PC-9 (cell line): Measurements from ENCODE around the gene OR7D2. TPM values are rescaled to one million over a fixed set of nuclear protein-coding genes. Genes with fewer than 3 reads are reported as not detected.

Experiments used
- BruUV-seq: library from RNA; stranded (reverse); fragments of 400-500 nt; replicated peaks from 2 replicates; lab custom pipeline; 2021; lab: Mats Ljungman, UMichigan
- CTCF ChIA-PET: fragments of 300-600 bp; sonication (Branson Sonifier 250); formaldehyde crosslinking; loops from one replicate; lab custom pipeline; 2022; ENCODE audit warnings: antibody characterized with exemption; lab: Charles Lee
- POLR2A ChIA-PET: fragments of 300-600 bp; sonication (Branson Sonifier 250); formaldehyde crosslinking; loops from one replicate; lab custom pipeline; 2022; ENCODE audit warnings: antibody characterized with exemption; ENCODE audit not compliant: unreplicated experiment; lab: Charles Lee
- DNase-seq, 2 experiments: peaks; one replicate each; pipeline versions ENCODE4 v3.0.0 to v3.0.0-alpha.2; 2015 to 2022; ENCODE audit warnings: mixed read lengths in 1 of 2
- H2AFZ ChIP-seq: fragments of 200-600 bp; sonication (generic); 2 replicates; pipeline ENCODE4 v1.8.1; 2017; ENCODE audit warnings: antibody characterized with exemption
- H3F3A ChIP-seq: fragments of 200-600 bp; sonication (generic); 2 replicates; pipeline ENCODE4 v1.8.1; 2017; ENCODE audit warnings: antibody characterized with exemption, mild to moderate bottlenecking, low read depth; ENCODE audit not compliant: insufficient read depth
- H3K27ac ChIP-seq: fragments of 200-600 bp; sonication (generic); 2 replicates; pipeline ENCODE4 v1.6.1; 2016; ENCODE audit warnings: mixed run types
- H3K27me3 ChIP-seq: fragments of 200-600 bp; sonication (generic); 2 replicates; pipeline ENCODE4 v1.6.1; 2016; ENCODE audit warnings: low read depth, mixed run types; ENCODE audit not compliant: insufficient read depth
- H3K36me3 ChIP-seq: fragments of 200-600 bp; sonication (generic); 2 replicates; pipeline ENCODE4 v1.6.1; 2016; ENCODE audit warnings: low read depth, mixed run types
- H3K4me1 ChIP-seq: fragments of 200-600 bp; sonication (generic); replicated peaks from 2 replicates; pipeline ENCODE4 v1.6.1; 2016; ENCODE audit warnings: mixed run types; ENCODE audit not compliant: insufficient read depth
- H3K4me2 ChIP-seq: fragments of 200-600 bp; sonication (generic); 2 replicates; pipeline ENCODE4 v1.6.1; 2017; ENCODE audit warnings: mixed run types
- H3K4me3 ChIP-seq: fragments of 200-600 bp; sonication (generic); 2 replicates; pipeline ENCODE4 v1.6.1; 2016; ENCODE audit warnings: mixed run types
- H3K79me2 ChIP-seq: fragments of 200-600 bp; sonication (generic); 2 replicates; pipeline ENCODE4 v1.6.1; 2017; ENCODE audit warnings: low read depth, mixed run types
- H3K9me2 ChIP-seq: fragments of 200-600 bp; sonication (generic); 2 replicates; pipeline ENCODE4 v1.8.1; 2017; ENCODE audit warnings: mild to moderate bottlenecking; ENCODE audit not compliant: insufficient read depth
- H3K9me3 ChIP-seq: fragments of 200-600 bp; sonication (generic); 2 replicates; pipeline ENCODE4 v1.8.1; 2016; ENCODE audit warnings: low read depth; ENCODE audit not compliant: insufficient read depth
- H4K20me1 ChIP-seq: fragments of 200-600 bp; sonication (generic); 2 replicates; pipeline ENCODE4 v1.8.1; 2017; ENCODE audit not compliant: insufficient read depth
- CTCF ChIP-seq: fragments of 200-600 bp; sonication (generic); conservative IDR thresholded peaks from 2 replicates; pipeline ENCODE4 v1.6.1; 2017; ENCODE audit warnings: mixed run types, antibody characterized with exemption, mild to moderate bottlenecking, moderate library complexity
- EZH2 ChIP-seq: fragments of 200-600 bp; sonication (generic); IDR thresholded peaks from 2 replicates; pipeline ENCODE4 v1.8.0; 2017; ENCODE audit warnings: antibody characterized with exemption, low read depth
- intact Hi-C: fragments of 100-400 bp; cut with micrococcal nuclease; formaldehyde crosslinking; loops from one replicate; pipeline ENCODE4 v1.10.0; 2022; ENCODE audit not compliant: unreplicated experiment
- total RNA-seq: library from RNA; stranded (reverse); gene quantifications from 2 replicates; pipeline ENCODE4 v1.2.3, GENCODE V29; 2021

Gene OR7D2
- total RNA-seq, 1 experiment from 2014 or later, result not detected

- POLR2A ChIA-PET, result no interaction called here
Measured at GRCh38 chr19:9146882-9147281, 31.9 kb upstream of the OR7D2 start.

GRCh38 chr19:9148697-9149096, 30.1 kb upstream of the OR7D2 start:
- Histone ChIP-seq H3K27me3 (no peaks in the 10 kb centered on the region), H3K4me3 (no peak overlapping the region), H4K20me1 (peaks cover 2% of the 10 kb centered on the region), H3K9me2 (no peaks in the 10 kb centered on the region), H3K36me3 (peaks cover 88% of the 10 kb centered on the region), H3K27ac (no peak overlapping the region), H3F3A (peaks cover 7% of the 10 kb centered on the region), H3K9me3 (peaks cover 75% of the 10 kb centered on the region), H2AFZ (no peak overlapping the region), H3K4me1 (no peaks in the 10 kb centered on the region; the same call in none of the 2 replicates), H3K4me2 (no peak overlapping the region), H3K79me2 (peaks cover 99% of the 10 kb centered on the region)
- intact Hi-C loops, result no loop called here
- TF ChIP-seq EZH2 (no peak), CTCF (no peak)
- POLR2A ChIA-PET, result no interaction called here
- DNase-seq, result no peak
- no TSS peak for BruUV-seq
- CTCF ChIA-PET, result no interaction called here

More at GRCh38 chr19:9146882-9147281, 31.9 kb upstream of the OR7D2 start:
- no peak for DNase-seq
- peaks cover 88% of the 10 kb centered on the region for H3K36me3 ChIP-seq
- H3K4me2 ChIP-seq, result no peak overlapping the region
- peaks cover 75% of the 10 kb centered on the region for H3K9me3 ChIP-seq
- CTCF ChIA-PET, result no interaction called here
- H3K4me3 ChIP-seq, result no peak overlapping the region
- peaks cover 7% of the 10 kb centered on the region for H3F3A ChIP-seq
- H3K4me1 ChIP-seq, result peaks cover under 1% of the 10 kb centered on the region
- TF ChIP-seq EZH2 (no peak), CTCF (no peak)
- H3K9me2 ChIP-seq, result no peaks in the 10 kb centered on the region
- intact Hi-C loops, result no loop called here
- H3K27me3 ChIP-seq, result no peaks in the 10 kb centered on the region
- H3K27ac ChIP-seq, result no peak overlapping the region
- peaks cover 2% of the 10 kb centered on the region; the same call in 1 of the 2 replicates for H4K20me1 ChIP-seq
- no TSS peak for BruUV-seq
- no peak overlapping the region for H2AFZ ChIP-seq
- peaks cover 99% of the 10 kb centered on the region for H3K79me2 ChIP-seq

- Histone ChIP-seq H3K9me2 (no peaks in the 10 kb centered on the region), H4K20me1 (peaks cover 2% of the 10 kb centered on the region), H3K27ac (no peak overlapping the region), H3F3A (peaks cover under 1% of the 10 kb centered on the region; the same call in 1 of the 2 replicates), H3K27me3 (no peaks in the 10 kb centered on the region), H3K4me2 (no peak overlapping the region), H2AFZ (no peak overlapping the region), H3K36me3 (peaks cover 88% of the 10 kb centered on the region), H3K4me1 (no peaks in the 10 kb centered on the region; the same call in none of the 2 replicates), H3K79me2 (peaks cover 98% of the 10 kb centered on the region), H3K4me3 (no peak overlapping the region), H3K9me3 (peaks cover 74% of the 10 kb centered on the region)
- POLR2A ChIA-PET, result no interaction called here
- TF ChIP-seq CTCF (no peak), EZH2 (no peak)
- CTCF ChIA-PET, result no interaction called here
- no peak for DNase-seq
- intact Hi-C loops, result no loop called here
- BruUV-seq, result no TSS peak
Measured at GRCh38 chr19:9149997-9150396, 28.8 kb upstream of the OR7D2 start.
